ENCODE data around the gene BHMT2. TPM values are rescaled to one million over a fixed set of nuclear protein-coding genes. Genes with fewer than 3 reads are reported as not detected.

BHMT2 gene
- total RNA-seq, 1 donor from 2014 or later = not detected

- Mint-ChIP-seq H3K27me3 (no peaks in the 10 kb centered on the region), H3K4me3 (no peak overlapping the region), H3K4me1 (ENCODE audit: unreplicated experiment) (no peaks in the 10 kb centered on the region), H3K9me3 (no peaks in the 10 kb centered on the region), H3K36me3 (no peaks in the 10 kb centered on the region), H3K27ac (no peak overlapping the region)
- no peak for DNase-seq (ENCODE audit: extremely low spot score, unreplicated experiment)
- no peak for TF ChIP-seq CTCF (conservative IDR thresholded peaks at IDR 0.05)
Measured at GRCh38 chr5:79050498-79050897, 19.1 kb upstream of the BHMT2 start.

GRCh38 chr5:79053321-79053720, 16.2 kb upstream of the BHMT2 start:
- H3K4me3 Mint-ChIP-seq = no peak overlapping the region
- no peaks in the 10 kb centered on the region for H3K36me3 Mint-ChIP-seq
- H3K4me1 Mint-ChIP-seq (ENCODE audit: unreplicated experiment) = no peaks in the 10 kb centered on the region
- no peak overlapping the region for H3K27ac Mint-ChIP-seq
- TF ChIP-seq CTCF (conservative IDR thresholded peaks at IDR 0.05) = no peak
- DNase-seq (ENCODE audit: extremely low spot score, unreplicated experiment) = no peak
- no peaks in the 10 kb centered on the region for H3K27me3 Mint-ChIP-seq
- no peaks in the 10 kb centered on the region for H3K9me3 Mint-ChIP-seq

- Mint-ChIP-seq H3K4me3 (no peak overlapping the region), H3K27me3 (no peaks in the 10 kb centered on the region), H3K4me1 (ENCODE audit: unreplicated experiment) (no peaks in the 10 kb centered on the region), H3K9me3 (no peaks in the 10 kb centered on the region), H3K27ac (no peak overlapping the region), H3K36me3 (no peaks in the 10 kb centered on the region)
- DNase-seq (ENCODE audit: extremely low spot score, unreplicated experiment) = no peak
- no peak for TF ChIP-seq CTCF (conservative IDR thresholded peaks at IDR 0.05)
Measured at GRCh38 chr5:79055017-79055416, 14.6 kb upstream of the BHMT2 start.

GRCh38 chr5:79056847-79057246, 12.7 kb upstream of the BHMT2 start:
- Mint-ChIP-seq H3K4me3 (no peak overlapping the region), H3K27ac (no peak overlapping the region), H3K4me1 (ENCODE audit: unreplicated experiment) (no peaks in the 10 kb centered on the region), H3K36me3 (no peaks in the 10 kb centered on the region), H3K9me3 (no peaks in the 10 kb centered on the region), H3K27me3 (no peaks in the 10 kb centered on the region)
- DNase-seq (ENCODE audit: extremely low spot score, unreplicated experiment) = no peak
- TF ChIP-seq CTCF (conservative IDR thresholded peaks at IDR 0.05) = no peak

- Mint-ChIP-seq H3K27ac (no peak overlapping the region), H3K4me3 (no peak overlapping the region), H3K36me3 (no peaks in the 10 kb centered on the region), H3K4me1 (ENCODE audit: unreplicated experiment) (no peaks in the 10 kb centered on the region), H3K9me3 (no peaks in the 10 kb centered on the region), H3K27me3 (no peaks in the 10 kb centered on the region)
- no peak for TF ChIP-seq CTCF (conservative IDR thresholded peaks at IDR 0.05)
- DNase-seq (ENCODE audit: extremely low spot score, unreplicated experiment) = no peak
Measured at GRCh38 chr5:79059674-79060073, 9.9 kb upstream of the BHMT2 start.

DNA sequence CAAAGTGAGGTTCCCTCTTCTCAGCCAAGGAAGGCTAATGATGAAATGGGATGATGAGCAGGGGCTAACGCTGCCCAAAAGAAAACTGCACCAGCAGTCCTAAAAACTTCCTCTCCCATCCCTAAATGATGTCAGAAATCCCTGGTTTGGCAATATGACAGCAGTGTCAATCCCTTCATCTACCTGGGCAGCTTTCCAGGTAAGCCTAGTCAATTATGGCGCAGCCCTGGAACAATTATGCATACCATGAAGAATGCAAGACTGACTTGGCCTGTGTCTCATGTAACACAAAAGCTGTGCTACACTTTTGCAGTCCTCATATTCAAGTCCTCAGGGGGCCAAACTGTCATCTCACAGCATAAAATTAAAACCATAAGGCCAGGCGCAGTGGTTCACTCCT, 7.1 kb upstream of the BHMT2 start:
- H3K4me1 Mint-ChIP-seq (ENCODE audit: unreplicated experiment) = no peaks in the 10 kb centered on the region
- no peak overlapping the region for H3K4me3 Mint-ChIP-seq
- DNase-seq (ENCODE audit: extremely low spot score, unreplicated experiment) = no peak
- H3K27ac Mint-ChIP-seq = no peak overlapping the region
- no peaks in the 10 kb centered on the region for H3K36me3 Mint-ChIP-seq
- TF ChIP-seq CTCF (conservative IDR thresholded peaks at IDR 0.05) = no peak
- H3K9me3 Mint-ChIP-seq = no peaks in the 10 kb centered on the region
- H3K27me3 Mint-ChIP-seq = no peaks in the 10 kb centered on the region

All from type B pancreatic cell (in vitro differentiated cells).